Peyer's patch (tissue), 4 donors: ENCODE results near the gene B4GALT5. TPM values are rescaled to one million over a fixed set of nuclear protein-coding genes. Genes with fewer than 3 reads are reported as not detected.

Experiments
- DNase-seq, 3 donors: peaks; one replicate each; pipeline ENCODE4 v3.0.0-alpha.2; 2017 to 2019
- H3K27ac ChIP-seq, 4 donors: fragments of 200-600 bp; sonication (generic); one replicate each; pipeline ENCODE4 v1.5.1; 2016 to 2019
- H3K27me3 ChIP-seq, 2 donors: fragments of 200-600 bp; sonication (generic); one replicate each; pipeline ENCODE4 v1.5.1; 2019
- H3K36me3 ChIP-seq, 3 donors: fragments of 200-600 bp; sonication (generic); one replicate each; pipeline ENCODE4 v1.5.1; 2016 to 2019
- H3K4me1 ChIP-seq, 4 donors: fragments of 200-600 bp; sonication (generic); one replicate each; pipeline ENCODE4 v1.5.1; 2016 to 2019
- H3K4me3 ChIP-seq, 4 donors: fragments of 200-600 bp; sonication (generic); 1 replicate in 3 of 4; 2 replicates in 1 of 4; pipeline ENCODE4 v1.5.1; 2016 to 2019; ENCODE audit warnings: mild to moderate bottlenecking in 1 of 4
- H3K9me3 ChIP-seq, 4 donors: fragments of 200-600 bp; sonication (generic); one replicate each; pipeline ENCODE4 v1.5.1; 2016 to 2019; ENCODE audit warnings: mild to moderate bottlenecking in 1 of 4
- CTCF ChIP-seq, 6 experiments: fragments of 450-650 bp in 4 of 6; fragments of 200-600 bp in 2 of 6; sonication (generic) in 1 of 6; IDR thresholded peaks; one replicate each; pipeline ENCODE4 v1.5.1; 2017 to 2019; ENCODE audit warnings: antibody characterized with exemption in 6 of 6, mild to moderate bottlenecking in 3 of 6, moderate library complexity in 1 of 6
- POLR2A ChIP-seq, 2 donors: fragments of 450-650 bp; IDR thresholded peaks; one replicate each; pipeline ENCODE4 v1.5.1; 2017; ENCODE audit warnings: antibody characterized with exemption in 2 of 2, mild to moderate bottlenecking in 2 of 2, moderate library complexity in 2 of 2
- total RNA-seq, 4 donors: library from RNA; depleted of rRNA; stranded (reverse); fragments of >200 nt; gene quantifications; one replicate each; pipeline ENCODE4 v1.1.0, GENCODE V29; 2016

The B4GALT5 gene
- total RNA-seq, 4 donors from 2014 or later, result 8.3 to 24.5 (median 19.3) TPM

- Histone ChIP-seq H3K4me1 (peaks cover 7 to 80% (median 18%) of the 10 kb centered on the region in 4 donors), H3K36me3 (no peaks in the 10 kb centered on the region), H3K27ac (no peak overlapping the region), H3K4me3 (no peak overlapping the region), H3K9me3 (no peaks in the 10 kb centered on the region), H3K27me3 (no peaks in the 10 kb centered on the region)
- no peak for DNase-seq
- TF ChIP-seq POLR2A (IDR thresholded peaks at IDR 0.05) (no peak), CTCF (IDR thresholded peaks at IDR 0.05) (no peak)
Observed at GRCh38 chr20:49680484-49680883, 33.2 kb downstream of the B4GALT5 start.

GRCh38 chr20:49679634-49680033 is 34.0 kb downstream of the B4GALT5 start:
- DNase-seq, result no peak
- H3K36me3 ChIP-seq, result no peaks in the 10 kb centered on the region
- H3K27ac ChIP-seq, result peak overlapping the region in 3 of 4 donors; percentile 6 to 87 (median 9)
- H3K4me3 ChIP-seq, result no peak overlapping the region
- no peaks in the 10 kb centered on the region for H3K27me3 ChIP-seq
- H3K9me3 ChIP-seq, result no peaks in the 10 kb centered on the region
- peaks cover 5 to 79% (median 18%) of the 10 kb centered on the region in 4 donors for H3K4me1 ChIP-seq
- TF ChIP-seq POLR2A (IDR thresholded peaks at IDR 0.05) (no peak), CTCF (IDR thresholded peaks at IDR 0.05) (no peak)

GRCh38 chr20:49677777-49678758 is 35.6 kb downstream of the B4GALT5 start:
- Histone ChIP-seq H3K27ac (peak overlapping the region; percentile 35 to 91 (median 63)), H3K36me3 (no peaks in the 10 kb centered on the region), H3K9me3 (no peaks in the 10 kb centered on the region), H3K4me1 (peaks cover 5 to 84% (median 18%) of the 10 kb centered on the region in 4 donors), H3K27me3 (no peaks in the 10 kb centered on the region), H3K4me3 (no peak overlapping the region)
- TF ChIP-seq POLR2A (IDR thresholded peaks at IDR 0.05) (no peak), CTCF (IDR thresholded peaks at IDR 0.05) (no peak)
- no peak for DNase-seq

GRCh38 chr20:49676581-49677291 is 36.9 kb downstream of the B4GALT5 start:
- TF ChIP-seq POLR2A (IDR thresholded peaks at IDR 0.05) (no peak), CTCF (IDR thresholded peaks at IDR 0.05) (no peak)
- H3K4me3 ChIP-seq, result no peak overlapping the region
- peak overlapping the region; percentile 39 to 91 (median 80) for H3K27ac ChIP-seq
- H3K27me3 ChIP-seq, result no peaks in the 10 kb centered on the region
- DNase-seq, result peak in 2 of 3 donors; percentile 48 to 80
- H3K36me3 ChIP-seq, result no peaks in the 10 kb centered on the region
- H3K4me1 ChIP-seq, result peaks cover 4 to 85% (median 18%) of the 10 kb centered on the region in 4 donors
- no peaks in the 10 kb centered on the region for H3K9me3 ChIP-seq

GRCh38 chr20:49675368-49676151 is 38.1 kb downstream of the B4GALT5 start:
- TF ChIP-seq POLR2A (IDR thresholded peaks at IDR 0.05), result no peak
- TF ChIP-seq CTCF (IDR thresholded peaks at IDR 0.05), result no peak
- peaks cover 0 to 85% (median 18%) of the 10 kb centered on the region in 4 donors for H3K4me1 ChIP-seq
- H3K4me3 ChIP-seq, result peak overlapping the region in 2 of 4 donors; percentile 3 to 25

More at GRCh38 chr20:49675368-49676151, 38.1 kb downstream of the B4GALT5 start:
- no peaks in the 10 kb centered on the region for H3K27me3 ChIP-seq
- DNase-seq, result peak in 1 of 3 donors; percentile 63
- no peaks in the 10 kb centered on the region for H3K9me3 ChIP-seq
- H3K36me3 ChIP-seq, result no peaks in the 10 kb centered on the region
- peak overlapping the region in 3 of 4 donors; percentile 73 to 91 (median 87) for H3K27ac ChIP-seq
